HG03097 (cell line): ENCODE measurements around the gene SYCP2.

ENCODE experiments used
- ATAC-seq: cut with Tn5 transposase; IDR thresholded peaks from one replicate; pipeline ENCODE4 v1.9.1; 2021; ENCODE audit not compliant: unreplicated experiment, low FRiP score

Gene SYCP2

DNA sequence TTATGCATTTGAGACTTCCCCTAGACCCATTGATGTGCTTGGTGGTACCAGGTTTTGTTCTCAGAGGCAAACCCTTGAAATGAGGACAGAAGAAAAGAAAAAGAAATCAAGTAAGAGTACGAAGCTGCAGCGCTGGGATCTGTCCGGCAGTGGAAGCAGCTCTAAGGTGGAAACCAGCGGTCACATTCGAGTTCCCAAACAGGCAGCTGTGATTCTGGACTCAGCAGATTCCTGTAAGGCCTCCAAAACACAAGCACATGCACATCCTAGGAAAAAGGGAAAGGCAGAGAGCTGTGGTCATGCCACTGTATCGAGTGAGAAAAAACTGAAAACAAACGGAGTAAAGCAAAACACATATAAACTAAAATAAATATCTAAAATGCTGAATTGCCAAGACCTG, 11.3 kb upstream of the SYCP2 start:
- no peak for ATAC-seq

- ATAC-seq = no peak
These were observed 8.8 kb upstream of the SYCP2 start for GRCh38 chr20:59942245-59942644.

DNA sequence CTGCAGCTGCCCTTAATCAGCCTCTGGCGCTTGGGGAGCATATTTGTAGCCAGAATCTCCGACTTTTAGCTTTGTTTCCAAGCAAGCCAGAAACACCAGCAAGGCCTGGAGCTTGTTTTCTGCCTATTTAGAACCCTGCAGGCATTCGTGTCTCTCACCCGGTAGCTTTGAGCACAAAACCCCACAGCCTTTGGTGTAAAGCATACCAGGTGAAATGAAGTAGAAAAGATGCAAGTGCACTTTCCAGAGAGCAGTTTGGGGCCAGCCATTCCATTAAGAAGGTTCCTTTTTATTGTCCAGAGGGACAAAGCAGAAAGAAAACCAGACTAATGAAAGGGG, 7.5 kb upstream of the SYCP2 start:
- no peak for ATAC-seq

GRCh38 chr20:59940129-59940955, 6.9 kb upstream of the SYCP2 start, which contains the start of the genes FAM217B and PPP1R3D:
FAM217B (plus strand) TSS chr20:59940389; CDS start chr20:59943944, 3,555 bp downstream.
PPP1R3D (minus strand) TSS chr20:59940305; CDS start chr20:59939931, 374 bp downstream.
- ATAC-seq = peak; percentile 90

DNA sequence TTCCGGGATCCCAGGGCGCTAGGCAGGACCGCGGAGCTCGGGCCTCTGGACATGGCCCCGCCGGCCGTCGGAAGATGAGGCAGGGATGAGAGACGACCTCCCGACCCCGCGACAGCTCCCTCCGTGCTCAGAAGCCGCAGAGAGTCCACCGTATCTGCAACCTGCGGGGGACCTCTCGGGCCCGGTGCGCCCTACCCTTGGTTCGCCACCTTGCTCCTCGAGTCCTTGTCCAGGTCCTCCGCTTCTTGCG, 6.4 kb upstream of the SYCP2 start:
- ATAC-seq = peak; percentile 33

DNA sequence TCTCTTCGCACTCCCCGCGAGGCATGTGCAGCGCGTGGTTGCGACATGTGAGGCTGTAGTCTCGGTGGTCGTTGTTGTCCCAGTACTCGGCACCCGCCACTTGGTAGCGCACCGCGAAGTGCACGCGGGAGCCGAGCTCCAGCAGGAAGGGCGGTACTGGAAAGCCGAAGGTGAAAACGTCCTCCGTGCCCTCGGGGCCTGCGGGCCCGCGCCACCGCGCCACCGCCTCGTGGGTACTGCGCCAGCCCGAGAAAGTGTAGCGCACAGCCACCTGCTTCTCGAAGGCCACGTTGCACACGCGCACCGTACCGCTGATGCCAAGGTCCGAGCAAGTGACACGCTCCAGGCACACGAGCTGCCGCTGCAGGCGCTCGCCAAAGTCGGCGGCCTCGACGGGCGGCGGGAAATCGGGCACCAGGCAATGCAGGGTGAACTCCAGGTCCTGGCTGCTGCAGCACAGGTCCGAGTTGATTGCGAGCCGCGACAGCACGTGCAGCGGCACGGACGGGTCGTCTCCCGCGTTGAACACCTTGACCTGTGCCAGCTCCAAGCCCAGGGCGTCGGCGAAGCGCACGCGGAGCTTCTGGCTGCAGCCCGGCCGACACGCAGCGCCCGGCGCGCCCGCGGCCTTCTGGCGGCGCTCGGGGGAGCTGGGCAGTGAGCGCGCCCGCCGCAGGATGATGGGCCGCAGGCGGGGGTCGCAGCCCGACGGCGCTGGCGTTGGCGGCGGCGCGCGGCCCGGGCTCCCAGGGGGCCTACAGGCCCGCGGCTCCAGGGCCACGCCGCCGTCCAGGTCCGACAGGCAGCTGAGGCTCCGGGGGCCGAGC, 5.8 kb upstream of the SYCP2 start:
- ATAC-seq = no peak

DNA sequence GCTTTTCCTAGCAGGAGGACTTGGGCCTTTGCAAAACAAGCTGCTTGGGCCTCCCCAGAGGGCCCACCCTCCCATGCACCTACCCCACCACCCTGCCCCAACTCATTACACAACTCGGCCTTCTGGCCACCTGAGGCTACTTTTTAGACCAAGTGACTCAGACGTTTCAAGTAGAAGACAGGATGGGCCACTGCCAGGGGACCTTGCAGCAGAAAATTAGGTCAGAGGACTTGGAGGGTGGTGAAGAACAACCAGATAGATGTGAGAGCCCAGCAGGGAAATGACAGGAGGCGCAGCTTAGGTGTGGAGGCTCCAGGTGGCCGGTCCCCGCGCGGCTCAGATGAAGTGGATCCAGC, 5.2 kb upstream of the SYCP2 start:
- ATAC-seq = no peak

- no peak for ATAC-seq
These were observed 4.8 kb upstream of the SYCP2 start for GRCh38 chr20:59938221-59938620.

GRCh38 chr20:59937150-59937549, 3.7 kb upstream of the SYCP2 start:
- ATAC-seq = no peak

DNA sequence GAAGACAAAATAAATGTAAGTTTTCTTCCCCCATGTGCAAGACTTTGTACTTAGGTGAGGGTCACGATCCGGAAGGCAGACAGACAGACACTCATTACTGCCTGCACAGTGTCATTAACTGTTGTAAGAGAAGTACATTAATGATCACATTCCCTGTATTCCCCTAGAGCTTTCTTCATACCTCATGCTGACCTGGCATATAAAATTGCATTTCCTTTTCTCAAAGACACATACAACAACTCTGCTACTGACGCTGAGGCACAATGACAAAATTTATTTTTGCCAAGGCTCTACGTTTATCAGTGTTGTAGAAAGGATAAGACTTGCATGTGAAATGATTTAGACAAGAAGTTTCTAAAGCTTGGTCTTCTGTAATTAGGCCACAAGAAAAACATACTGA, 3.0 kb upstream of the SYCP2 start:
- no peak for ATAC-seq

DNA sequence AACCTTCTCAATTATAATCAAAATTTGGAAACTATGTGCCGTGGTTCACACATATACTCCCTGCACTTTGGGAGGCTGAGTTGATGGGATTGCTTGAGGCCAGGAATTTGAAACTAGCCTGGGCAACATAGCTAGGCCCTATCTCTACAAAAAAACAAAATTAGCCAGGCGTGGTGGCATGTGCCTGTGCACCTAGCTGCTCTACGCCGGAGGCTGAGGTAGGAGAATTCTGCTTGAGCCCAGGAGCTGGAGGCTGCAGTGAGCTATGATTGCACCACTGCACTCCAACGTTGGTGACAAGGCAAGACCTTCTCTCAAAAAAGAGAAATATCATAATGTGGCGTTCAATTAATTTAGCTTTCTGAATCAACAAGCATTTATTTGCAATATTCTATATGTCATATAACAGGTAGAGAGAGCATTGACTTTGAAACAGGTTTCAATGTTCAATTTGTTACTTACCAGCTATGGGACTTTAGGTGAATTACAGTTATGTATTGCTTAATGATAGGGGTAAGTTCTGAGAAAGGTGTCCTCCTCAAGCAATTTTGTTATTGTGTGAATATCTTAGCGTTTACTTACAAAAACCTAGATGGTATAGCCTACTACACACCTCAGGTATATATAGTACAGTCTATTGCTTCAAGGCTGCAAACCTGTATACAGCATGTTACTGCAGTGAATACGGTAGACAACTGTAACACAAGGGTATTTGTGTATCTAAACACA, 2.2 kb upstream of the SYCP2 start:
- no peak for ATAC-seq

GRCh38 chr20:59933849-59934585, 580 bp upstream of the SYCP2 start:
- peak; percentile 84 for ATAC-seq

- ATAC-seq = no peak
These were observed 681 bp downstream of the SYCP2 start for GRCh38 chr20:59932616-59933295.

- no peak for ATAC-seq
These were observed 1.7 kb downstream of the SYCP2 start for GRCh38 chr20:59931511-59932312.

GRCh38 chr20:59925899-59926298, 7.5 kb downstream of the SYCP2 start:
- no peak for ATAC-seq

- no peak for ATAC-seq
These were observed 8.1 kb downstream of the SYCP2 start for GRCh38 chr20:59925359-59925758.

DNA sequence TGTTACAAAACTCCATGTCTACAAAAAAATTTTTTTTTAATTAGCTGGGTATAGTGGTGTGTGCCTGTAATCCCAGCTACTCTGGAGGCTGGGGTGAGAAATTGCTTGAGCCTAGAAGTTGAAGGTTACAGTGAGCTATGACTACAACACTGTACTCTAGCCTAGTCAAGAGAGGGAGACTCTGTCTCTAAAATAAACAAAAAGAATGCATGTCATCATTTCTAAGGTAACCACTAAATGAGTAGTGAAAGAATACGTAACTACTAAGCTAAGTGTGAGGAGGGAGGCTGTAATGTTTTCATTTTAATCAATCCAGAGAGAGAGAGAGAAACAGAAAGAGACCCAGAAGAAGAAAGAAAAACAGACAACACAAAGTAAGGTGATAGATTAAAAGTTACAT, 9.9 kb downstream of the SYCP2 start:
- ATAC-seq = no peak

GRCh38 chr20:59920944-59921343, 12.5 kb downstream of the SYCP2 start:
- no peak for ATAC-seq

GRCh38 chr20:59912609-59913008, 20.8 kb downstream of the SYCP2 start:
- ATAC-seq = no peak
